Suppressor macrophage (primary cell): ENCODE measurements around the gene PCSK6.

ENCODE experiments used
- DNase-seq, 4 experiments: peaks; one replicate each; pipeline ENCODE4 v3.0.0-alpha.2; 2020 to 2022

PCSK6 gene

GRCh38 chr15:101522621-101523559 is 33.4 kb upstream of the PCSK6 start:
- DNase-seq: no peak

DNA sequence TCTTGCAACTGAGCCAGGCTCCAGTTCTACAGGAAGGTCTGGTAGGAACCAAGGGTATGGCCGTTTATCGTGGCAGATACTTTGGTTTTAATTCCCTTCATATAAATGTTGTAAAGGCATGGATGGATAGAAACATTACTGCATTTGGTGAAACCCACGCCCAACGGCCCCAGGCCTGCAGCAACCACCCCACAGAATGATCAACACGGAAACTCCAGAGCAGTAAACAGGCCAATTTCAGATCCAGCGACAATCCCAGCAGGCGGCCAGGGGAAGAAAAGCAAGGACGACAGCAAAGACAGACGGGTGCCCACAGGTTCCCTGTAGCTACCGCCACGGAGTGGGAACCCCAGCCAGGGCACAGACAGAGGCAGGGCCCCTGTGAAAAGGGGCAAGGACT is 32.6 kb upstream of the PCSK6 start:
- no peak for DNase-seq

- DNase-seq: peak in 2 of 4 experiments; percentile 45 to 51
These were observed 32.1 kb upstream of the PCSK6 start for GRCh38 chr15:101521591-101521990.

DNA sequence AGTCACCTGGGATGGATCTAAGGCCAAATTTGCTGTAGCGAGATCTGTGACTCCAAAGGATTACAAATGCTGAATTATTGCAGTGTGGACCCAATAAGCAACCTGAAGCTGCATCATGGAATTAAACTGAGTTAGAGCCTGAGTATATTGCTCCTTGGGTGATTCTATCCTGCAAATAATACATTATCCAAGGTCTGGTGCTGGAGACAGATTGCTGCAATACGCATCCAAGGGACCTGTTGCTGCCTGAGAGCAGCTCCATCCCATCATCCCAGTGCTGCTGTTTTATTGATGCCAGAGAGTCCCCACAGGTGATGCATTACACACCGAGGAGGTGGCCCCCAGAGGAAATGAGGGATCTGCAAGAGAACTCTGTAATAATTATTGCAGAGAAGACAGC is 31.6 kb upstream of the PCSK6 start:
- no peak for DNase-seq

DNA sequence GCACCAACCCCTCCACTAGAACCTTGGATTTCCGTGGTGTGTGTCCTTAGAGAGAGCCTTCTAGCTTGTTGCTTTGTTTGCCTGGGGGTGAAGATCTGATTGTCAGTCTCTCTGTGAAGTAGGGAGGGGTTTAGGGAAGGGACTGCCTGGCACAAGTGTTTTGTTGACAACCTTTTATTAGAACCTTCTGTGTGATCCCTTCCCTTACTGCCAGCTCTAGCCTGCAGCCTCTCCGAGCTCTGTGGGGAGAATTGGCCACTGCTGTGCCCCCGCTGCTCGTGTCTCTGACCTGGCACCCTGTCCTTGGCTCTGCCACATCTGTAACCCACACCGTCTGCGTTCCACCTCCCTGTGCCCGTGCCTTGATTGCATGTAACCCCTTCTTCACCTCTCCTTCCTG is 30.9 kb upstream of the PCSK6 start:
- DNase-seq: no peak

DNA sequence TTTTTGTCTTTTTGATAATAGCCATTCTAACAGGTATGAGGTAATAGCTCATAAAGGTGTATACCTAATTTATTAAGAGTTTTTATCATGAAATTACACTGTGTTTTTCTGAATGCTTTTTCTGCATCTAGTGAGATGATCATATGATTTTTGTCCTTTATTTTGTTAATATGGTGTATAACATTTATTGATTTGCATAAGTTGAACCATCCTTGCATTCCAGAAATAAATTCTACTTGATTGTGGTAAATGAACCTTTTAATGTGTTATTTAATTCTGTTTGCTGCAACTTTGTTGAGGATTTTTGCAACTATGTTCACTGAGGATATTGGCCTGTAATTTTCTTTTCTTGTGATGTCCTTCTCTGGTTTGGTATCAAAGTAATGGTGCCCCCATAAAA is 28.0 kb upstream of the PCSK6 start:
- no peak for DNase-seq

DNA sequence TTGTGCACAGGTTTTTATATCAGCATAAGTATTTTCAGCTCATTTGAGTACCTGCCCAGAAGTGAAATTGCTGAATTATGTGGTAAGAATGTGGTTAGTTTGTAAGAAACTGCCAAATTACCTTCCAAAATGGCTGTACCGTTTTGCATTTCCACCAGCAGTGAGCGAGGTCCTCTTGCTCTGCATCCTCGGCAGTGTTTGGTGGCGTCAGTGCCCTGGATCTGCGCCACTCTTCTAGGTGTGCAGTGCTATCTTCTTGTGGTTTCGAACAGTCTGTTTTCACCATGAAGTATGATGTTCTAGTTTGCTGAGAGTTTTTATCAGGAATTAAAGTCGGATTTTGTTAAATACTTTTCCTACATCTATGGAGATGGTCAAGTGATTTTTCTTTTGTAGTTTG is 24.8 kb upstream of the PCSK6 start:
- no peak for DNase-seq

GRCh38 chr15:101511717-101512116 is 22.2 kb upstream of the PCSK6 start:
- DNase-seq: no peak

GRCh38 chr15:101510212-101511197 is 21.0 kb upstream of the PCSK6 start:
- peak; percentile 75 to 93 (median 85) for DNase-seq

- DNase-seq: no peak
These were observed 19.8 kb upstream of the PCSK6 start for GRCh38 chr15:101509279-101509678.

- DNase-seq: no peak
These were observed 17.0 kb upstream of the PCSK6 start for GRCh38 chr15:101506491-101506890.

DNA sequence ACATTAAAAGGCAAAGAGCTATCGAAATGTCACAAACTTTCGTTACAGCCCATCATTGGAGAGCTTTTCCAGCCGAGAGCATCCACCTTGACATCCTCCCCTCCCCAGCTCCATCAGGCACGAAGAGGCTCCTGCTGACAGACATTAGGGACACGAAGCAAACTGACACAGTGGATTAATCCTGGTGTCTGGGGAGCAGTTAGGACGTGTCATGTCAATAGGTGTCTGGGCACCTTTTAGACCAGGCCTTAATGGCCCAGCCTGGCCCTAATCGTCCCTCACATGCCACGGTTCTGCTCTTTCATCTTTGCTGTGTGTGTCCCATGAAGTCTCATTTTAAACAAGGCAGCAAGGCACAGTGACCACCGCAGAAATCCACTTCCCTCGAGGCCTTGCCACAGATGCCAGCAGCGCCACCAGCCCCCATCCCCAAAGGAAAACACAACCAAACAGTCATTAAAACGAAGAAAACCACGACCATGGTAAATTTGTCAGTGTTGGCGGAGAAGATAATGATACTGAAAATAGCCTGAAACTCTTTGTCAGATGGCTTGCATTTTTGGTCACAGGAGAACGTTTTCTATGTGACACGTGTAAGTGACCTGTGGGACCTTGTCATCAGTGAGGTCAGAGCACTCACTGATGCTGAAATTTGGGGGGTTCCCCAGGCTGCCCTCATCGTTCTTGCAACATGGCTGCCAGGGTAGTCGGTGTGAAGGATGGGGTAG is 16.3 kb upstream of the PCSK6 start:
- no peak for DNase-seq

GRCh38 chr15:101504866-101505609 is 15.5 kb upstream of the PCSK6 start:
- DNase-seq: no peak

DNA sequence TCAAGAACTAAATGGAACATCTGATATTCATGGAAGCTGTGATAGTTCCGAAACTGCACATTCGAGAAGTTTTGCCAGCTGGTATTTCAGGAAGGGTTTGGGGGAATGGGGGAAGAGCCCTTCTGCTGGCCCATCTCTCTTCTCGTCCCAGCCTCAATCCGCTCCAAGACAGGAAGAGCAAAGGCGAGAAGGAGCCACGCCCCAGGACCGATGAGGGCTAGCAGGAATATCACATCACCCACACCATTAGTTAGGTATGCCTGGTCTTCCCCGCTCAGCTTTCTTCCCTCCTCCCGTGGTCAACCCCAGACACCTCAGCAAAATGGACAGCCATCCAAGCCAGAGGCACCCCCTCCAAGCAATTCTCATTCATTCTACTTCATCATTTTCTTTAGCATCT is 14.9 kb upstream of the PCSK6 start:
- DNase-seq: no peak

GRCh38 chr15:101503296-101503599 is 13.7 kb upstream of the PCSK6 start:
- no peak for DNase-seq

GRCh38 chr15:101502572-101503295 is 13.2 kb upstream of the PCSK6 start:
- no peak for DNase-seq

- peak in 3 of 4 experiments; percentile 40 to 68 (median 63) for DNase-seq
These were observed 12.3 kb upstream of the PCSK6 start for GRCh38 chr15:101501703-101502373.

GRCh38 chr15:101500865-101501551 is 11.5 kb upstream of the PCSK6 start:
- peak in 3 of 4 experiments; percentile 42 to 50 (median 49) for DNase-seq

GRCh38 chr15:101499863-101500713 is 10.6 kb upstream of the PCSK6 start:
- DNase-seq: peak; percentile 58 to 71 (median 64)
